ENCODE data around the gene NDST1. TPM values are rescaled to one million over a fixed set of nuclear protein-coding genes. Genes with fewer than 3 reads are reported as not detected.

NDST1 gene
- total and polyA plus RNA-seq, 2 donors (not counting 3 experiments of a cell fraction or from before 2014, with no cell fraction given), result 38.6 to 102 TPM

- ChIA-PET CTCF (interaction anchor here (0.9 to 2.2 kb wide), 4 partner anchors 30 to 73 kb away, joined by 3 to 7 read pairs (median 4); no protein-coding TSS in a partner anchor), POLR2A (no interaction called here)
- Histone ChIP-seq H4K20me1 (replicated peaks; ENCODE audit: control insufficient read depth, extremely low read depth, insufficient read depth, low read length) (no peaks in the 10 kb centered on the region), H3K36me3 (ENCODE audit: control insufficient read depth in 2 of 2, extremely low read depth in 1 of 2, insufficient read depth in 2 of 2, low read length in 2 of 2) (no peaks in the 10 kb centered on the region), H3K4me1 (ENCODE audit: control insufficient read depth, extremely low read depth, insufficient read depth, low read length) (no peaks in the 10 kb centered on the region), H3K4me3 (replicated peaks in 1 of 3; ENCODE audit: insufficient read depth in 1 of 3, low read depth in 1 of 3, low read length in 3 of 3) (no peak overlapping the region), H3K9ac (replicated peaks; ENCODE audit: extremely low read depth, insufficient read depth, low read length) (no peak overlapping the region), H3K9me3 (replicated peaks; ENCODE audit: control insufficient read depth, insufficient read depth, low read length) (no peaks in the 10 kb centered on the region), H2AFZ (ENCODE audit: low read depth, low read length) (no peak overlapping the region), H3K4me2 (ENCODE audit: insufficient read depth, low read length) (no peak overlapping the region), H3K79me2 (ENCODE audit: control insufficient read depth, insufficient read depth, low read length) (no peaks in the 10 kb centered on the region), H3K9me1 (replicated peaks; ENCODE audit: control insufficient read depth, extremely low read depth, insufficient read depth, low read length) (no peaks in the 10 kb centered on the region), H3K27ac (ENCODE audit: insufficient read depth, low read depth, low read length) (no peak overlapping the region), H3K27me3 (ENCODE audit: control insufficient read depth in 2 of 2, insufficient read depth in 2 of 2, low read length in 2 of 2) (peaks cover 0 to 3% of the 10 kb centered on the region in 2 experiments)
- TF ChIP-seq EZH2 (IDR thresholded peaks at IDR 0.05; ENCODE audit: borderline replicate concordance, low read depth, low read length, severe bottlenecking), result no peak
- no peak for TF ChIP-seq CTCF (IDR thresholded peaks at IDR 0.05; ENCODE audit: extremely low read depth in 1 of 2, insufficient read depth in 1 of 2, low read depth in 1 of 2, low read length in 2 of 2)
- no peak for TF ChIP-seq MAX (IDR thresholded peaks at IDR 0.05; ENCODE audit: insufficient read depth, insufficient read length)
- TF ChIP-seq POLR2AphosphoS5 (IDR thresholded peaks at IDR 0.05; ENCODE audit: insufficient read depth, low read depth, low read length), result no peak
- no peak for TF ChIP-seq FOS (IDR thresholded peaks at IDR 0.05; ENCODE audit: borderline replicate concordance, insufficient read depth, low read length)
- no peak for TF ChIP-seq GATA2 (IDR thresholded peaks at IDR 0.05; ENCODE audit: insufficient read depth, insufficient read length, low read depth, low read length)
- no peak for TF ChIP-seq JUN (IDR thresholded peaks at IDR 0.05; ENCODE audit: borderline replicate concordance, insufficient read depth, insufficient read length, low read depth)
- no peak for TF ChIP-seq POLR2A (IDR thresholded peaks at IDR 0.05; ENCODE audit: low read depth, low read length)
- TF ChIP-seq MYC (IDR thresholded peaks at IDR 0.05; ENCODE audit: low read depth, low read length), result no peak
- FAIRE-seq (peak; percentile 18), DNase-seq (ENCODE audit: low read depth, low spot score) (peak; percentile 38)
- BruUV-seq (replicated peaks), result no TSS peak
- dilution Hi-C loops (cut with MboI; ENCODE audit: extremely low pct_ligation_motif_present, low sequenced_read_pairs), result no loop called here
- intact Hi-C loops (cut with micrococcal nuclease), result no loop called here
These were observed 74.5 kb downstream of the NDST1 start for GRCh38 chr5:150582241-150583109.

All from endothelial cell of umbilical vein (primary cell).